T follicular helper cell (primary cell): ENCODE results near the gene FAM72C.
A peak's percentile ranks its signal among the peaks of the same experiment; 100 is the strongest.
"Not testable (repeated sequence)": the region's sequence is repeated elsewhere in the genome, so short reads cannot be mapped to it uniquely, and the experiment has no call there.

ENCODE experiments used
- DNase-seq: peaks from one replicate; pipeline ENCODE4 v3.0.0-alpha.2; 2020; ENCODE audit warnings: low read depth

The FAM72C gene

GRCh38 chr1:143984721-143985473 lies 13.1 kb upstream of the FAM72C start:
- DNase-seq = not testable (repeated sequence)

GRCh38 chr1:143974416-143974815 lies 2.6 kb upstream of the FAM72C start:
- DNase-seq = not testable (repeated sequence)

GRCh38 chr1:143973876-143974414 lies 2.2 kb upstream of the FAM72C start:
- DNase-seq = not testable (repeated sequence)

GRCh38 chr1:143972753-143973326 lies 1.1 kb upstream of the FAM72C start:
- not testable (repeated sequence) for DNase-seq

GRCh38 chr1:143965860-143966259 lies 5.9 kb downstream of the FAM72C start:
- not testable (repeated sequence) for DNase-seq

- DNase-seq = not testable (repeated sequence)
Measured at GRCh38 chr1:143964294-143964693, 7.5 kb downstream of the FAM72C start.

- not testable (repeated sequence) for DNase-seq
Measured at GRCh38 chr1:143955930-143956329, 15.9 kb downstream of the FAM72C start.

GRCh38 chr1:143952913-143953312 lies 18.9 kb downstream of the FAM72C start:
- not testable (repeated sequence) for DNase-seq

GRCh38 chr1:143951485-143952391 lies 20.0 kb downstream of the FAM72C start:
- DNase-seq = not testable (repeated sequence)

GRCh38 chr1:143947749-143948148 lies 24.0 kb downstream of the FAM72C start:
- not testable (repeated sequence) for DNase-seq

GRCh38 chr1:143945253-143945652 lies 26.5 kb downstream of the FAM72C start:
- DNase-seq = not testable (repeated sequence)

- DNase-seq = not testable (repeated sequence)
Measured at GRCh38 chr1:143944576-143945240, 27.1 kb downstream of the FAM72C start.

- DNase-seq = not testable (repeated sequence)
Measured at GRCh38 chr1:143943319-143943978, 28.3 kb downstream of the FAM72C start.

GRCh38 chr1:143942238-143942860 lies 29.4 kb downstream of the FAM72C start:
- not testable (repeated sequence) for DNase-seq

GRCh38 chr1:143939666-143940065 lies 32.1 kb downstream of the FAM72C start:
- not testable (repeated sequence) for DNase-seq

GRCh38 chr1:143938922-143939321 lies 32.9 kb downstream of the FAM72C start:
- not testable (repeated sequence) for DNase-seq

GRCh38 chr1:143936457-143937115 lies 35.2 kb downstream of the FAM72C start:
- peak; percentile 1 for DNase-seq

- DNase-seq = not testable (repeated sequence)
Measured at GRCh38 chr1:143919127-143919526, 52.7 kb downstream of the FAM72C start.

GRCh38 chr1:143918552-143918951 lies 53.2 kb downstream of the FAM72C start:
- not testable (repeated sequence) for DNase-seq

GRCh38 chr1:143913705-143914104 lies 58.1 kb downstream of the FAM72C start:
- not testable (repeated sequence) for DNase-seq
